ENCODE measurements around the gene DPP3. TPM values are rescaled to one million over a fixed set of nuclear protein-coding genes. Genes with fewer than 3 reads are reported as not detected.

DPP3 gene
- total and polyA plus RNA-seq, 12 donors: 6.2 to 28.9 (median 14.7) TPM

- intact Hi-C loops (cut with DNase I): no loop called here
- Histone ChIP-seq H3K4me3 (no peak overlapping the region), H3K36me3 (peaks cover 0 to 68% (median 11%) of the 10 kb centered on the region in 9 donors), H3K27me3 (no peaks in the 10 kb centered on the region), H3K4me1 (peaks cover 0 to 5% (median under 1%) of the 10 kb centered on the region in 9 donors), H3K9me3 (no peaks in the 10 kb centered on the region), H3K27ac (no peak overlapping the region)
- ATAC-seq (no peak), DNase-seq (no peak)
- TF ChIP-seq CTCF (IDR thresholded peaks at IDR 0.05): no peak
- 92 to 94% methylated on average over 11 of the region's 11 CpGs for WGBS, 2 donors
Observed at GRCh38 chr11:66473167-66473566, 7.1 kb upstream of the DPP3 start.

- 91 to 94% methylated on average over 20 of the region's 20 CpGs for WGBS, 2 donors
- H3K27ac ChIP-seq: no peak overlapping the region
- TF ChIP-seq CTCF (IDR thresholded peaks at IDR 0.05): no peak
- H3K36me3 ChIP-seq: peaks cover 0 to 68% (median 11%) of the 10 kb centered on the region in 9 donors
- intact Hi-C loops (cut with DNase I): no loop called here
- H3K9me3 ChIP-seq: no peaks in the 10 kb centered on the region
- DNase-seq (no peak), ATAC-seq (no peak)
- peaks cover 0 to 8% (median 1%) of the 10 kb centered on the region in 9 donors for H3K4me1 ChIP-seq
- no peaks in the 10 kb centered on the region for H3K27me3 ChIP-seq
- no peak overlapping the region for H3K4me3 ChIP-seq
Observed at GRCh38 chr11:66473608-66474515, 6.4 kb upstream of the DPP3 start.

- intact Hi-C loops (cut with DNase I): loop anchor here in 1 of 10 donors (5.0 kb wide), 1 partner anchor 68 kb away; no protein-coding TSS in a partner anchor
- DNase-seq: no peak
Observed at GRCh38 chr11:66475349-66476172, 4.7 kb upstream of the DPP3 start.

More at GRCh38 chr11:66475349-66476172, 4.7 kb upstream of the DPP3 start:
- Histone ChIP-seq H3K4me1 (peaks cover 0 to 15% (median 12%) of the 10 kb centered on the region in 9 donors), H3K36me3 (peaks cover 0 to 61% (median 11%) of the 10 kb centered on the region in 9 donors), H3K4me3 (no peak overlapping the region), H3K27ac (no peak overlapping the region), H3K9me3 (no peaks in the 10 kb centered on the region), H3K27me3 (no peaks in the 10 kb centered on the region)
- no peak for ATAC-seq
- TF ChIP-seq CTCF (IDR thresholded peaks at IDR 0.05): no peak
- WGBS, 2 donors: 95% methylated on average over 44 of the region's 44 CpGs

All from heart right ventricle (tissue), 16 donors.